Left lung (tissue), 10 donors: ENCODE data around the gene TMEM38B. TPM values are rescaled to one million over a fixed set of nuclear protein-coding genes. Genes with fewer than 3 reads are reported as not detected.
"Not testable (repeated sequence)": the region's sequence is repeated elsewhere in the genome, so short reads cannot be mapped to it uniquely, and the experiment has no call there.

Source experiments
- ATAC-seq: fragments of 200-7000 bp; cut with Tn5 transposase; one replicate; pipeline ENCODE4 v1.9.1; 2020; ENCODE audit warnings: moderate library complexity
- DNase-seq, 4 donors: peaks; one replicate each; pipeline ENCODE4 v3.0.0-alpha.2; 2013 to 2020
- H3K27ac ChIP-seq, 2 donors: fragments of 200-600 bp; sonication (generic) in 1 of 2; one replicate each; pipeline versions ENCODE4 v1.5.0 to v1.8.0; 2020 to 2021
- H3K27me3 ChIP-seq, 2 donors: fragments of 200-600 bp; sonication (generic) in 1 of 2; one replicate each; pipeline versions ENCODE4 v1.5.0 to v1.8.0; 2020 to 2021
- H3K36me3 ChIP-seq, 2 donors: fragments of 200-600 bp; sonication (generic) in 1 of 2; one replicate each; pipeline versions ENCODE4 v1.5.0 to v1.8.0; 2020 to 2021
- H3K4me1 ChIP-seq, 2 donors: fragments of 200-600 bp; one replicate each; pipeline ENCODE4 v1.8.0; 2021
- H3K4me3 ChIP-seq, 2 donors: fragments of 200-600 bp; sonication (generic) in 1 of 2; one replicate each; pipeline versions ENCODE4 v1.5.0 to v1.8.0; 2020 to 2021; ENCODE audit warnings: mild to moderate bottlenecking in 1 of 2
- H3K9me3 ChIP-seq, 2 donors: fragments of 200-600 bp; sonication (generic) in 1 of 2; one replicate each; pipeline versions ENCODE4 v1.5.0 to v1.8.0; 2020 to 2021
- CTCF ChIP-seq, 2 donors: fragments of 200-600 bp; sonication (generic) in 1 of 2; IDR thresholded peaks; one replicate each; pipeline versions ENCODE4 v1.5.0 to v1.8.0; 2021; ENCODE audit warnings: antibody characterized with exemption in 2 of 2
- intact Hi-C, 2 donors: fragments of 100-400 bp; cut with DNase I; formaldehyde crosslinking; loops; one replicate each; pipeline versions ENCODE4 v1.11.2 to v1.14.2; 2022
- polyA plus RNA-seq, 6 donors: library from polyadenylated mRNA; unstranded; fragments of 120-200 nt; gene quantifications; one replicate each; pipeline ENCODE4 v1.2.1, GENCODE V29; 2013; ENCODE audit not compliant: insufficient read length in 6 of 6
- total RNA-seq, 2 donors: library from RNA; stranded (reverse); fragmentation: NEBNext Ultra II Directional; extraction: Animal tissue kit (Norgen Biotek cat#: 25700); gene quantifications; one replicate each; pipeline ENCODE4 v1.2.1, GENCODE V29; 2021
- donor health status: DM: no; HTN: yes; CAD: no.
- donor health status: DM: no; HTN: no; CAD: no.

TMEM38B gene
- total and polyA plus RNA-seq, 8 donors: 11.6 to 19.9 (median 14.9) TPM

- H3K4me3 ChIP-seq: no peak overlapping the region
- no peak for TF ChIP-seq CTCF (IDR thresholded peaks at IDR 0.05)
- no peaks in the 10 kb centered on the region for H3K4me1 ChIP-seq
- intact Hi-C loops: no loop called here
- DNase-seq (no peak), ATAC-seq (no peak)
- H3K9me3 ChIP-seq: no peaks in the 10 kb centered on the region
- no peaks in the 10 kb centered on the region for H3K36me3 ChIP-seq
- no peak overlapping the region for H3K27ac ChIP-seq
- H3K27me3 ChIP-seq: no peaks in the 10 kb centered on the region
Measured at GRCh38 chr9:105716146-105716545, 21.8 kb downstream of the TMEM38B start.

- no peak for DNase-seq
- intact Hi-C loops: no loop called here
- Histone ChIP-seq H3K27ac (no peak overlapping the region), H3K27me3 (no peaks in the 10 kb centered on the region), H3K36me3 (no peaks in the 10 kb centered on the region), H3K4me1 (no peaks in the 10 kb centered on the region), H3K4me3 (no peak overlapping the region), H3K9me3 (no peaks in the 10 kb centered on the region)
- ATAC-seq: no peak
- TF ChIP-seq CTCF (IDR thresholded peaks at IDR 0.05): no peak
Measured at GRCh38 chr9:105722099-105722498, 27.8 kb downstream of the TMEM38B start.

GRCh38 chr9:105725370-105725769 is 31.0 kb downstream of the TMEM38B start:
- ATAC-seq: no peak
- no peak for TF ChIP-seq CTCF (IDR thresholded peaks at IDR 0.05)

GRCh38 chr9:105728230-105728629 is 33.9 kb downstream of the TMEM38B start:
- DNase-seq, H3K4me1 ChIP-seq, H3K27ac ChIP-seq, H3K9me3 ChIP-seq, intact Hi-C loops, H3K4me3 ChIP-seq, H3K27me3 ChIP-seq, ATAC-seq, H3K36me3 ChIP-seq: not testable (repeated sequence)

More at GRCh38 chr9:105725370-105725769, 31.0 kb downstream of the TMEM38B start:
- no peaks in the 10 kb centered on the region for H3K36me3 ChIP-seq
- no peak overlapping the region for H3K4me3 ChIP-seq
- H3K27me3 ChIP-seq: no peaks in the 10 kb centered on the region
- no peak overlapping the region for H3K27ac ChIP-seq
- intact Hi-C loops: no loop called here
- DNase-seq: no peak
- H3K4me1 ChIP-seq: no peaks in the 10 kb centered on the region
- H3K9me3 ChIP-seq: peaks cover 0 to 3% of the 10 kb centered on the region in 2 donors

GRCh38 chr9:105731420-105731819 is 37.1 kb downstream of the TMEM38B start:
- H3K27ac ChIP-seq, ATAC-seq, intact Hi-C loops, H3K27me3 ChIP-seq, H3K4me3 ChIP-seq, H3K4me1 ChIP-seq, DNase-seq, H3K36me3 ChIP-seq: not testable (repeated sequence)
- H3K9me3 ChIP-seq: peaks cover 6 to 36% of the 10 kb centered on the region in 2 donors

GRCh38 chr9:105735366-105735765 is 41.0 kb downstream of the TMEM38B start:
- H3K4me3 ChIP-seq: no peak overlapping the region
- ATAC-seq (no peak), DNase-seq (no peak)
- H3K9me3 ChIP-seq: peaks cover 6 to 41% of the 10 kb centered on the region in 2 donors
- H3K27ac ChIP-seq: no peak overlapping the region
- no peaks in the 10 kb centered on the region for H3K27me3 ChIP-seq
- TF ChIP-seq CTCF (IDR thresholded peaks at IDR 0.05): no peak
- intact Hi-C loops: no loop called here
- H3K36me3 ChIP-seq: no peaks in the 10 kb centered on the region
- H3K4me1 ChIP-seq: no peaks in the 10 kb centered on the region
